Cardiac muscle cell (in vitro differentiated cells and primary cell): Measurements from ENCODE around the gene CBR3. TPM values are rescaled to one million over a fixed set of nuclear protein-coding genes. Genes with fewer than 3 reads are reported as not detected.
A peak's percentile ranks its signal among the peaks of the same experiment; 100 is the strongest.

Experiments
- DNase-seq, 2 donors: peaks; one replicate each; pipeline versions ENCODE4 v3.0.0 to v3.0.0-alpha.2; 2010 to 2017; ENCODE audit warnings: low read depth in 1 of 2, low spot score in 1 of 2
- H3K27ac ChIP-seq: fragments of 200-600 bp; sonication (generic); 2 replicates; pipeline ENCODE4 v1.5.1; 2016
- H3K27me3 ChIP-seq: fragments of 200-600 bp; sonication (generic); 2 replicates; pipeline ENCODE4 v1.6.0; 2016; ENCODE audit warnings: control low read depth
- H3K36me3 ChIP-seq: fragments of 200-600 bp; sonication (generic); 2 replicates; pipeline ENCODE4 v1.5.1; 2016; ENCODE audit warnings: control low read depth
- H3K4me1 ChIP-seq: fragments of 200-600 bp; sonication (generic); 2 replicates; pipeline ENCODE4 v1.8.1; 2017; ENCODE audit warnings: low read depth, mild to moderate bottlenecking, mixed run types
- H3K4me3 ChIP-seq: fragments of 200-600 bp; sonication (generic); 2 replicates; pipeline ENCODE4 v1.5.1; 2016; ENCODE audit warnings: mild to moderate bottlenecking
- H3K9me3 ChIP-seq: fragments of 200-600 bp; sonication (generic); 2 replicates; pipeline ENCODE4 v1.5.1; 2017; ENCODE audit warnings: low read depth, mild to moderate bottlenecking, control low read depth
- CTCF ChIP-seq: IDR thresholded peaks from 2 replicates; pipeline ENCODE4 v1.5.1; 2012; ENCODE audit warnings: low read depth, mild to moderate bottlenecking, low read length
- polyA plus RNA-seq: library from polyadenylated mRNA; unstranded; fragments of >200 nt; fragmentation: Nextera tagmentation; extraction: Ambion mirVana; gene quantifications from 2 replicates; pipeline ENCODE4 v1.2.1, GENCODE V29; 2016
- total RNA-seq: library from RNA; depleted of rRNA; stranded (reverse); fragments of >200 nt; gene quantifications from 2 replicates; pipeline ENCODE4 v1.2.3, GENCODE V29; 2016

The CBR3 gene
- total and polyA plus RNA-seq, 2 experiments from 2014 or later, result not detected

- Histone ChIP-seq H3K36me3 (no peaks in the 10 kb centered on the region), H3K4me1 (peaks cover 15% of the 10 kb centered on the region), H3K4me3 (no peak overlapping the region), H3K9me3 (no peaks in the 10 kb centered on the region), H3K27me3 (no peaks in the 10 kb centered on the region), H3K27ac (peak overlapping the region; percentile 26)
- TF ChIP-seq CTCF, result no peak
- no peak for DNase-seq
Observed at GRCh38 chr21:36171336-36171735, 36.5 kb downstream of the CBR3 start.

- Histone ChIP-seq H3K36me3 (no peaks in the 10 kb centered on the region), H3K27me3 (no peaks in the 10 kb centered on the region), H3K4me3 (no peak overlapping the region), H3K9me3 (no peaks in the 10 kb centered on the region), H3K27ac (peak overlapping the region; percentile 26), H3K4me1 (peaks cover 15% of the 10 kb centered on the region)
- DNase-seq, result no peak
- TF ChIP-seq CTCF, result no peak
Observed at GRCh38 chr21:36171741-36172331, 37.0 kb downstream of the CBR3 start.

- Histone ChIP-seq H3K4me1 (peaks cover 15% of the 10 kb centered on the region), H3K9me3 (no peaks in the 10 kb centered on the region), H3K27ac (no peak overlapping the region), H3K4me3 (no peak overlapping the region), H3K36me3 (no peaks in the 10 kb centered on the region), H3K27me3 (no peaks in the 10 kb centered on the region)
- no peak for TF ChIP-seq CTCF
- DNase-seq, result no peak
Observed at GRCh38 chr21:36174780-36175179, 39.9 kb downstream of the CBR3 start.

GRCh38 chr21:36175771-36176565 is 41.1 kb downstream of the CBR3 start:
- H3K36me3 ChIP-seq, result no peaks in the 10 kb centered on the region
- H3K4me3 ChIP-seq, result no peak overlapping the region
- no peaks in the 10 kb centered on the region for H3K27me3 ChIP-seq
- no peak overlapping the region for H3K27ac ChIP-seq
- no peaks in the 10 kb centered on the region for H3K9me3 ChIP-seq
- no peak for DNase-seq
- TF ChIP-seq CTCF, result no peak
- H3K4me1 ChIP-seq, result peaks cover 15% of the 10 kb centered on the region

GRCh38 chr21:36178349-36178748 is 43.5 kb downstream of the CBR3 start:
- TF ChIP-seq CTCF, result no peak
- Histone ChIP-seq H3K36me3 (no peaks in the 10 kb centered on the region), H3K27ac (no peak overlapping the region), H3K27me3 (no peaks in the 10 kb centered on the region), H3K4me1 (no peaks in the 10 kb centered on the region), H3K4me3 (no peak overlapping the region), H3K9me3 (no peaks in the 10 kb centered on the region)
- DNase-seq, result no peak
